Choroid plexus epithelial cell (primary cell): Measurements from ENCODE around the gene HOOK1.

Source experiments
- DNase-seq: peaks from one replicate; pipeline ENCODE4 v3.0.0-alpha.2; 2010; ENCODE audit warnings: low read depth
- H3K4me3 ChIP-seq: 2 replicates; pipeline ENCODE4 v1.5.1; 2011; ENCODE audit warnings: low read depth, mild to moderate bottlenecking, control low read depth, low read length, moderate library complexity
- TF ChIP-seq, protein P1 (sequence below): conservative IDR thresholded peaks from 2 replicates; pipeline ENCODE4 v1.5.1; 2011; ENCODE audit warnings: low read depth, mild to moderate bottlenecking, control low read depth, inconsistent platforms, low read length, moderate library complexity

Gene HOOK1

DNA sequence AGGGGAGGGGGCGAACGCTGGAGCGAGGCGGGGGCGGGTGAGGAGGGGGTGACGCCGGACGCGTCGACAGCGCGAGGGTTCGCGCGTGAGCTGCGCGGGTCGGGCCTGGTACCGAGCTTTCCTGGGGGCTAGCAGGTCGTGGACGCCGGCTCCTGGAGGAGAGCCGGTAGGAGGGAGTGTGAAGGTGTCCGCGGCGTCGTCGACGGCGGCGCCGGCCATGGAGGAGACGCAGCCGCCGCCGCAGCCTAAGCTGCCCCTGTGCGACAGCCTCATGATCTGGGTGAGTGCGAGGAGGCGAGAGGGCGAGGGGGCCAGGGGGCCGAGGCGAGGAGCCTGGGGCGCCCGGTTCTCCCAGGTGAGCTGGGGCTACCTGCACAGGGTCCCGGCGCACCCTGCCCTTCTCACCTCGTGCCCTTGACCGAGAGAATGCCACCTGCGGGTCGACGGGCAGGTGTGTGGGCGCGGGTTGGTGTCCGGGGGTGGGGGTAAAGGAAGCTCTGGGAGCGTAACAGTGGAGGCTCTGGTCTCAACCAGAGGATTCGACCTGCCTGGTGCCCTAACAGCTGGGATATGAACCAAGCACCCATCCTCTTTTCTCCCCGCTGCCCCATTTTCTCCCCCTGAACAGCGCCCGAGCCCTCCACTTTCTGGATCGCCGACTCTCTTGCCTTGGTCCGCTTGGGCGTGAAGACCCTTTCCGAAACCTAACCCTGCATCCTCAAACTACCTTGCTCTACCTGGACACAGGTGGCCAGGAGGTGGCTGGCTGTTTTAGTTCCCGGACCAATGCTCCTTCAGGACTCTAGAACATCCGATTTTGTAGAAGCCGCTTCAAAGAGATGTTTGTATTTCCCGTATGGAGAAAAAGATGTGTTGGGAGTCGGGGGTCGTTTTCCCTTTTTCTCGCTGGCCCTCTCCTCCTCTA lies at the start of gene HOOK1:
Gene HOOK1 (plus strand): TSS at position 49 of the 925 bp plus-strand sequence. CDS start 169 bp downstream, at position 218.
- no peak within 1 kb of the TSS for H3K4me3 ChIP-seq
- TF ChIP-seq, protein P1, sequence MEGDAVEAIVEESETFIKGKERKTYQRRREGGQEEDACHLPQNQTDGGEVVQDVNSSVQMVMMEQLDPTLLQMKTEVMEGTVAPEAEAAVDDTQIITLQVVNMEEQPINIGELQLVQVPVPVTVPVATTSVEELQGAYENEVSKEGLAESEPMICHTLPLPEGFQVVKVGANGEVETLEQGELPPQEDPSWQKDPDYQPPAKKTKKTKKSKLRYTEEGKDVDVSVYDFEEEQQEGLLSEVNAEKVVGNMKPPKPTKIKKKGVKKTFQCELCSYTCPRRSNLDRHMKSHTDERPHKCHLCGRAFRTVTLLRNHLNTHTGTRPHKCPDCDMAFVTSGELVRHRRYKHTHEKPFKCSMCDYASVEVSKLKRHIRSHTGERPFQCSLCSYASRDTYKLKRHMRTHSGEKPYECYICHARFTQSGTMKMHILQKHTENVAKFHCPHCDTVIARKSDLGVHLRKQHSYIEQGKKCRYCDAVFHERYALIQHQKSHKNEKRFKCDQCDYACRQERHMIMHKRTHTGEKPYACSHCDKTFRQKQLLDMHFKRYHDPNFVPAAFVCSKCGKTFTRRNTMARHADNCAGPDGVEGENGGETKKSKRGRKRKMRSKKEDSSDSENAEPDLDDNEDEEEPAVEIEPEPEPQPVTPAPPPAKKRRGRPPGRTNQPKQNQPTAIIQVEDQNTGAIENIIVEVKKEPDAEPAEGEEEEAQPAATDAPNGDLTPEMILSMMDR: no peak
- DNase-seq: no peak

DNA sequence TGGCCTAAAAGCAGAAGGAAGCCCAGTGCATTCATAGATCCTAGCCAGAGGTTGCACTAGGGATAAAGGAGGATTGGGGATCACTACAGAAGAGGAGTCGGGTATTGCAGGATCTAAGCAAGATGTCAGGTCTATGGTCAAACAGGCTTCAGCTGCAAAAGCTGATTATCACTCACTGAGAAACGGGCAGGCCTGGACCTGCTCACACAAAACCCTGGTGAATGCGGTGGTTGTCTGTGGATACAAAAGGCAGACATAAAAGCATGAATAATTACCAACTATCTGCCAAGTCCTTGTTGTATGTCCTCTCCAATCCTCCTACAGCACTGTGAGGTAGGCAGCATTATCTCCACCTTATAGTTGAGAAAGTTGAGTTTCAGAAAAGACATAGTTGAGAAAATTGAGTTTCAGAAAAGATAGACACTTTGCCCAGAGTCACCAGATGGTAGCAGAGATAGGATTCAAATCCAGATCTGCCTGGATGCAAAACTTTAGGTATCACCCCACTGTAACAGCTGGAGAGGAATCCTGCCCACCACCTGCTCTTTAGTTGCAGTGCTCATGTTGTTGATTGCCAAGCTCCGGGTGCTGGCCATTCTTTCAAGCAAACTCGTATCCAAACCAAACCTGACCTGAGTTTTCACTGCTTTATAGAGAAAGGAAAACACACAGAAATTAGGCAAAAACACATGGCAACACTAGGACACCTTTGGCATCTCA lies 49.6 kb upstream of the HOOK1 start:
- DNase-seq: no peak
- H3K4me3 ChIP-seq: no peak overlapping the region
- TF ChIP-seq, protein P1: no peak

GRCh38 chr1:59766227-59766855 lies 48.4 kb upstream of the HOOK1 start:
- DNase-seq: no peak
- TF ChIP-seq, protein P1: no peak
- H3K4me3 ChIP-seq: no peak overlapping the region

GRCh38 chr1:59767119-59767518 lies 47.6 kb upstream of the HOOK1 start:
- DNase-seq: no peak
- TF ChIP-seq, protein P1: no peak
- H3K4me3 ChIP-seq: no peak overlapping the region

DNA sequence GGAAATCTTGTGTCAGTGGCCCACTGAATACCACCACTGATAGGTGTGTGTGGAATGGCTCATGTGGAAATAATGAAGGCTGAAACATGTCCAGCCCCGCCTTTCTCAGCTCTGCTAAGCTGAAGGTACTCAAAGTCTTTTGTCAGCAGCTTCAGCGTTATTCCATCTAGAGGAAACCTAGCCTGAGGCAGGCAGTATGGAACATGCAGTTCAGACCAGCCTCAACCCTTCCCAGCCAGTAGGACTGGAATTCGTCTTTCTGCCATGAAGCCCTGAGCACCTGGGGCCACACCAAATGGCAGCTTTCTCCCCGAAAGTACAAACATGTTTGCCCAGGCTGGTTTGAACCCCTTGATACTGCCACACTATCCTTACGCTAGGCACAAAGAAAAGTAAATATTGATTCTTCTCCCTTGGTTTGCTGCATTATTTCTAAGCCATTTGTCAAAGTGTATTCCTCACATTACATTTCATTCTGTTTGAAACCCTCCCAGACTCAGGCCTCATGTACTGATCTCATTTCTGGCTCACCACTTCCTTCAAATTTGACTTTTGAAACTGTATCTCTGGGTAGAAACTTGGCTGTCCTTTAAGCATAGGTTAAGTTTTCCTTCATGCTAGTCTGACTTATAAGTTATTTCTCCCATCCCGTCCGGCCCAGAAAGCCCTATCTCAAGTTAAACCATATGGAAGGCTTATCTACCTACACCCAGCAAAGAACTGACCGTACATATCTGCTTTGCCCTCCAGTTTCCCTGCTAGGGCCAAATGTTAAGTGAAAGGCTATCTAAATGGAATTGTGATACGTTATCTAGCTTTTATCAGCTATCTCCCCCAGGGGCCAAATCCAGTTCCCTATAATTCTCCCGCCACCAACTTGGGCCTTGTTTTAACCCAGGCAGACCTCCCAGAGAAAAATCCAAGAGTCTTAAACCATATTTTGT lies 45.7 kb upstream of the HOOK1 start:
- H3K4me3 ChIP-seq: no peak overlapping the region
- TF ChIP-seq, protein P1: no peak
- DNase-seq: no peak

GRCh38 chr1:59769736-59770095 lies 45.0 kb upstream of the HOOK1 start:
- no peak for DNase-seq
- TF ChIP-seq, protein P1: no peak
- no peak overlapping the region for H3K4me3 ChIP-seq
